ENCODE results near the gene UQCC5.
"Not testable (repeated sequence)": the region's sequence is repeated elsewhere in the genome, so short reads cannot be mapped to it uniquely, and the experiment has no call there.

Gene UQCC5

DNA sequence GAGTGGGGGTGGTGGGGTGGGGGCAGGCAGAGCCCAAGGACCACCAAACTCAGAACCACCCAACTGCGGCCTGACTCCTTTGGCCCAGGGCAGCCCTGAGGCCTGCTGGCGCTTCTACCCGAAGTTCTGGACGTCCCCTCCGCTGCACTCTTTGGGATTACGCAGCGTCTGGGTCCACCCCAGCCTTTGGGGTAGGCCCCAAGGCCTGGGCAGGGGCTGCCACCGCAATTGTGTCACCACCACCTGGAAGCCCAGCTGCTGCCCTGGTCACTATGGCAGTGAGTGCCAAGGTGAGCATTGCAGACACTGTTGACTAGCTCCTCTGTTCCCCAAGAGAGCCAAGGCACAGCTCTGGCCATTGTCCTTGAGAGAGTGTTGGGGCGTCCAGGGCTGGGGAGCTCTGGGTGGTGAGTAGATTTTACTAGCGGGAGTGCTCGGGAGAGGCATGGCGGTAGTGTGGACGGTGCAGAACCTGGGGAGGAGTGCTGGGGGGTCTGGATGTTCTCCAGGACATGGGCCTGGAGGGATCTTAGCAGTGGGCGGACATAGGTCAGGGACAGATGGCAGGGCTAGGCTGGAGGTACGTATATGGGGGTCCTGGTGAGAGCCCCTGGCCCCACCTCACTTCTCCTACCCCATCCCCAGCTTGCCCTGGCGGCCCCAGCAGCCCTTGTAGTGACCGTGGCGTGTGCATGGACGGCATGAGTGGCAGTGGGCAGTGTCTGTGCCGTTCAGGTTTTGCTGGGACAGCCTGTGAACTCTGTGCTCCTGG, 15.5 kb upstream of the UQCC5 start:
- Mint-ChIP-seq H3K27ac (ENCODE audit: low read depth) (no peak overlapping the region), H3K27me3 (no peaks in the 10 kb centered on the region), H3K4me1 (no peaks in the 10 kb centered on the region), H3K4me3 (no peak overlapping the region), H3K36me3 (ENCODE audit: insufficient read depth) (peaks cover 2% of the 10 kb centered on the region), H3K9me3 (no peaks in the 10 kb centered on the region)
- ATAC-seq (replicated peaks; ENCODE audit: extremely low read depth, poor library complexity, severe bottlenecking): no peak
- no peak for DNase-seq (ENCODE audit: low spot score in 2 of 2)

GRCh38 chr3:52521488-52521824, 14.9 kb upstream of the UQCC5 start:
- ATAC-seq (replicated peaks; ENCODE audit: extremely low read depth, poor library complexity, severe bottlenecking) (no peak), DNase-seq (ENCODE audit: low spot score in 2 of 2) (no peak)
- no peak overlapping the region for H3K27ac Mint-ChIP-seq (ENCODE audit: low read depth)
- H3K4me3 Mint-ChIP-seq: no peak overlapping the region
- H3K9me3 Mint-ChIP-seq: no peaks in the 10 kb centered on the region
- no peaks in the 10 kb centered on the region for H3K27me3 Mint-ChIP-seq
- no peaks in the 10 kb centered on the region for H3K4me1 Mint-ChIP-seq
- peaks cover 2% of the 10 kb centered on the region for H3K36me3 Mint-ChIP-seq (ENCODE audit: insufficient read depth)

GRCh38 chr3:52521881-52522650, 14.3 kb upstream of the UQCC5 start:
- Mint-ChIP-seq H3K36me3 (ENCODE audit: insufficient read depth) (peaks cover 2% of the 10 kb centered on the region), H3K4me1 (no peaks in the 10 kb centered on the region), H3K27ac (ENCODE audit: low read depth) (no peak overlapping the region), H3K4me3 (no peak overlapping the region), H3K27me3 (no peaks in the 10 kb centered on the region), H3K9me3 (no peaks in the 10 kb centered on the region)
- ATAC-seq (replicated peaks; ENCODE audit: extremely low read depth, poor library complexity, severe bottlenecking): no peak
- DNase-seq (ENCODE audit: low spot score in 2 of 2): no peak

DNA sequence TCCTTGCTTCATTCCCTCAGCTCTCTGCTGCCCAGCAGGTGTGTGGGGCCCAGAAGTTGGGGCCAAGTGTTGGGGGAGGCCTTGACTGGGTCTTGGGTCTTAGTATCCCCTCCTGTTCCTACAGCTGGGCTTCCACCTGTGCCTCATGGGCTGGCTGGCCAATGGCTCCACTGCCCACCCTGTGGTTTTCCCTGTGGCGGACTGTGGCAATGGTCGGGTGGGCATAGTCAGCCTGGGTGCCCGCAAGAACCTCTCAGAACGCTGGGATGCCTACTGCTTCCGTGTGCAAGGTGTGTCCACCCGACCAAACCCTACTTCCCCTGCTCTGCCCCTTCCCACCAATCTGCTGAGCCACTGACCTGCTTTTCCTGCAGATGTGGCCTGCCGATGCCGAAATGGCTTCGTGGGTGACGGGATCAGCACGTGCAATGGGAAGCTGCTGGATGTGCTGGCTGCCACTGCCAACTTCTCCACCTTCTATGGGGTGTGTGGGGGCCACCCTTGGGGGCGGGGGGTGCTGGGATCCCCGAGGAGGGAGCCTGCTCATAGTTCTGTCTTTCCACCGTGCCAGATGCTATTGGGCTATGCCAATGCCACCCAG, 13.7 kb upstream of the UQCC5 start:
- Mint-ChIP-seq H3K4me1 (no peaks in the 10 kb centered on the region), H3K36me3 (ENCODE audit: insufficient read depth) (peaks cover 2% of the 10 kb centered on the region), H3K9me3 (no peaks in the 10 kb centered on the region), H3K27ac (ENCODE audit: low read depth) (no peak overlapping the region), H3K27me3 (no peaks in the 10 kb centered on the region), H3K4me3 (no peak overlapping the region)
- ATAC-seq (replicated peaks; ENCODE audit: extremely low read depth, poor library complexity, severe bottlenecking) (no peak), DNase-seq (ENCODE audit: low spot score in 2 of 2) (no peak)

GRCh38 chr3:52523386-52524257, 12.8 kb upstream of the UQCC5 start:
- ATAC-seq (replicated peaks; ENCODE audit: extremely low read depth, poor library complexity, severe bottlenecking): no peak
- no peaks in the 10 kb centered on the region for H3K4me1 Mint-ChIP-seq

DNA sequence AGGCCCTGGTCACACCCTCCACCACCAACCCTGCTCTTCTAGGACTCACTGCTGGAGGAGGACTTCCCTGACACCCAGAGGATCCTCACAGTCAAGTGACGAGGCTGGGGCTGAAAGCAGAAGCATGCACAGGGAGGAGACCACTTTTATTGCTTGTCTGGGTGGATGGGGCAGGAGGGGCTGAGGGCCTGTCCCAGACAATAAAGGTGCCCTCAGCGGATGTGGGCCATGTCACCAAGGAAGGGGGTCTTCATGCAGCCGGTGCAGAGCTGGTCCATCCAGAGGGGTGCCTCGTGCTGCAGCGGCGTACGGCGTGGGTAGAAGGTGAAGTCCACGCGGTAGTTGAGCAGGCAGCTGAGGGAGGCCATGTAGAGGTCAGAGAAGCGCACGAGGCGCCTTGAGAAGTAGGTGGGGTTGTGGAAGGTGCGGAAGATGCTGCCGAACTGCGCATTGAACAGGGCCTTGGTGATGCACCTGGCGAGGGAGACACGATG, 12.1 kb upstream of the UQCC5 start:
- ATAC-seq (replicated peaks; ENCODE audit: extremely low read depth, poor library complexity, severe bottlenecking): no peak
- no peaks in the 10 kb centered on the region for H3K4me1 Mint-ChIP-seq
- no peak overlapping the region for H3K4me3 Mint-ChIP-seq
- no peak for DNase-seq (ENCODE audit: low spot score in 2 of 2)
- no peak overlapping the region for H3K27ac Mint-ChIP-seq (ENCODE audit: low read depth)
- H3K27me3 Mint-ChIP-seq: no peaks in the 10 kb centered on the region
- H3K9me3 Mint-ChIP-seq: no peaks in the 10 kb centered on the region
- H3K36me3 Mint-ChIP-seq (ENCODE audit: insufficient read depth): peaks cover 2% of the 10 kb centered on the region

More at GRCh38 chr3:52523386-52524257, 12.8 kb upstream of the UQCC5 start:
- no peaks in the 10 kb centered on the region for H3K9me3 Mint-ChIP-seq
- H3K36me3 Mint-ChIP-seq (ENCODE audit: insufficient read depth): peaks cover 2% of the 10 kb centered on the region
- DNase-seq (ENCODE audit: low spot score in 2 of 2): no peak
- no peak overlapping the region for H3K27ac Mint-ChIP-seq (ENCODE audit: low read depth)
- H3K4me3 Mint-ChIP-seq: no peak overlapping the region
- no peaks in the 10 kb centered on the region for H3K27me3 Mint-ChIP-seq

GRCh38 chr3:52524752-52525679, 11.4 kb upstream of the UQCC5 start:
- DNase-seq (ENCODE audit: low spot score in 2 of 2) (no peak), ATAC-seq (replicated peaks; ENCODE audit: extremely low read depth, poor library complexity, severe bottlenecking) (no peak)
- H3K27me3 Mint-ChIP-seq: no peaks in the 10 kb centered on the region
- no peaks in the 10 kb centered on the region for H3K4me1 Mint-ChIP-seq
- no peak overlapping the region for H3K4me3 Mint-ChIP-seq
- H3K27ac Mint-ChIP-seq (ENCODE audit: low read depth): no peak overlapping the region
- H3K9me3 Mint-ChIP-seq: no peaks in the 10 kb centered on the region
- peaks cover 2% of the 10 kb centered on the region for H3K36me3 Mint-ChIP-seq (ENCODE audit: insufficient read depth)

- Mint-ChIP-seq H3K27ac (ENCODE audit: low read depth) (no peak overlapping the region), H3K4me3 (no peak overlapping the region)
- no peak for ATAC-seq (replicated peaks; ENCODE audit: extremely low read depth, poor library complexity, severe bottlenecking)
Measured at GRCh38 chr3:52525680-52526561, 10.5 kb upstream of the UQCC5 start.

DNA sequence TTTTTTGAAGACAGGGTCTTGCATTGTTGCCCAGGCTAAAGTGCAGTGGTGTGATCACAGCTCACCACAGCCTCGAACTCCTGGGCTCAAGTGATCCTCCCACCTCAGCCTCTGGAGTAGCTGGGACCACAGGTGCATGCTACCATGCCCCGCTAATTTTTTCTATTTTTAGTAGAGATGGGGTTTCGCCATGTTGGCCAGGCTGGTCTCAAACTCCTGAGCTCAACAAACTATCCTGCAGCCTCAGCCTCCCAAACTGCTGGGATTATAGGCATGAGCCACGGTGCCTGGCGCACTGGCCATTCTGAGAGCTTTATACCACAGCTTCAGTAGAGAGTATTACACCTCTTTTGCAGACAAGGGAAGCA, 9.8 kb upstream of the UQCC5 start:
- H3K4me3 Mint-ChIP-seq; H3K9me3 Mint-ChIP-seq; H3K36me3 Mint-ChIP-seq (ENCODE audit: insufficient read depth); ATAC-seq (replicated peaks; ENCODE audit: extremely low read depth, poor library complexity, severe bottlenecking); DNase-seq (ENCODE audit: low spot score in 2 of 2); H3K27me3 Mint-ChIP-seq; H3K27ac Mint-ChIP-seq (ENCODE audit: low read depth); H3K4me1 Mint-ChIP-seq: not testable (repeated sequence)

More at GRCh38 chr3:52525680-52526561, 10.5 kb upstream of the UQCC5 start:
- Mint-ChIP-seq H3K9me3 (no peaks in the 10 kb centered on the region), H3K36me3 (ENCODE audit: insufficient read depth) (peaks cover 2% of the 10 kb centered on the region), H3K27me3 (no peaks in the 10 kb centered on the region), H3K4me1 (no peaks in the 10 kb centered on the region)
- DNase-seq (ENCODE audit: low spot score in 2 of 2): no peak

DNA sequence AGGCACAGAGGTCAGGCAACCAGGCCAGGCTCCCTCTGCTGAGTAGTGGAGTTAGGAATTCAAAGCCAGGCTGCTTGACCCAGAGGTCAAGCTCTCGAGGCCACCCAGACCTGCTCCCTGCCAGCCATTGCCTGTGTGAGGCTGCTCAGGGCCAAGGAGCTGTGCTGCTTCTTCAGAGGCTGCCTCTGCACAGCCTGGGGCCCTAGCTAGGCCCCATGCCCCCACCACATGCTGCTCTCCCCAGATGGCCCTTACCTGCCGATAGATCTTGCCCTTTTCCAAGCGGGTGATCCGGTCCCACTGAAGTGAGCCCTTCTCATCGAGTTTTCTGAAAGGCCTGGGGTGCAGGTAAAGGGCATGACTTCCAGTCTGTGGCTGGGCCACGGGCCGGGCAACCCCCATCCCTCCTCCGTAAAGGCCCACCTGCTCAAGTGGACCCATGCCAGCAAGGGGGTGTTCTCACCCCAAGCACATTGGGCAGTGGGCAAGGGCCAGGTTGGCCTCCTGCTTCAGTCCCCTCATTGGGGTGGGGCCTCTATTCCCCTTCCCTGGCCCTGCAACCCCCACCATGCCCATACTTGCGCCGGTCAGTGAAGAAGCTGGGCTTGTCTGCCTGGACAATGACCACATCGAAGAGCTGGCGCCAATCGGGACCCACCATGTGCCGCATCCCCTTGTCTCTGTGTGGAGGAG, 9.2 kb upstream of the UQCC5 start:
- no peaks in the 10 kb centered on the region for H3K9me3 Mint-ChIP-seq
- no peak overlapping the region for H3K27ac Mint-ChIP-seq (ENCODE audit: low read depth)
- no peak for DNase-seq (ENCODE audit: low spot score in 2 of 2)
- peaks cover 2% of the 10 kb centered on the region for H3K36me3 Mint-ChIP-seq (ENCODE audit: insufficient read depth)
- H3K27me3 Mint-ChIP-seq: no peaks in the 10 kb centered on the region
- no peak overlapping the region for H3K4me3 Mint-ChIP-seq
- peaks cover 1% of the 10 kb centered on the region for H3K4me1 Mint-ChIP-seq
- no peak for ATAC-seq (replicated peaks; ENCODE audit: extremely low read depth, poor library complexity, severe bottlenecking)

Data from central memory CD8-positive, alpha-beta T cell (primary cell).